Kidney glomerular epithelial cell (primary cell): Measurements from ENCODE around the gene SLC48A1.

Experiments
- DNase-seq: peaks from one replicate; lab custom pipeline; 2025; lab: John Stamatoyannopoulos, UW

SLC48A1 gene

DNA sequence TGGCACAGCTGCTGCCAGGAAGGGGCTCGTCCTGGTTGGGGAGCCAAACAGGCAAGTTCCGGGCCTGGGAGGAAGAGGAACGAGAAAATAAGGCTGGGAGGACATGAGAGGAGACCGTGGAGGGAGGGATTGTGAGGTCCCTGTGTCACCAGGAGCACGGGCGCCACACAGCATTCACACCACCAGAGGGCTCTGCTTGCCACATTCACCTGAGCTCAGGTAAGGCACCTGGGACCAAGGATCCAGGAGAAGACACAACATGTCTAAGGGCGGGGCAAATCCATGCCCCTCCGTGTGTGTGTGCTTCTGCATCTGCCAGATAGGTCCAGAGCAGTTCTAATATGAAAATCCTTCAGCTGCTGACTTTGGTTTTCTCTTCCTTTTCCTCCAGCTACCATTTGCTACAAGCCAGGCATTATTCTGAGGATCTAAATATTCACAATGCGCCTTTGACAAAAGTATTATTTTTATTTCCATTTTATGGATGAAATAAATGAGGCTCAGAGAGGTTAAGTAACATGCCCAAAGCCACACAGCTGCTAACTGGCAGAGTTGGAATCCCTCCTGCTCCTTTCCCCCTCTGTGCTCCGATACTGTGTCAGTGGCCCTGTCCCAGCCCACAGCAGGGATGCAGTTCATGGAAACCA, 28.9 kb upstream of the SLC48A1 start:
- no peak for DNase-seq

DNA sequence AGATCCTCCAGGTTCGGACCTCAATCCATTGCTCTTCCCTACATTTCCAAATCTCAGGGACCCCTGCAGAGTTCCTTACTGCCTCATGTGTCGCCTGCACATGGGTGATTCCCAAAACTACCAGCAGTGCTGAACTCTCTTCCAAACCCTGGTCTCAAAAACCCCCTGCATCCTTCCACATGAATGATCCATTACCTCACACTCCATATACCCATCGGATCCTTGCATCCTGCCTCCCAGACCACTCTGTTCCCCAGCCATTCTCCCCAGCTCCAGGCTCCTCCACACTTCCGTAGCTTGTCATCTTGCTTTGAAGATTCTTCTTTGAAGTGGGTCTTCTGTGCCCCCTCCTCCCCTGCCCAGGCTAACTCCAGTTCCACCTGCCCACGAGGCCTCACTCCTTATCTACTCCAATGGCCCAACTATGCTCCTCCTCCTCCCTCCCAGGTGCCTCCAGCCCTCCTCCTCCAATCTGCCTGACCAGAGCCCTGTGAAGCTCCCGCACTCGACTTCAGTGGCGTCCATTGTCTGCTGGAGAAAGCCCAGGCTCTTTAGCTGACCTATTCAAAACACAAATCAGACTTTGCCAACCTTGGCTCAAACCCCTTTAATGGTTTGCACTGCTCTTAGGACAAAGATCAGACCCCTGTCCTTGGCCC, 28.1 kb upstream of the SLC48A1 start:
- no peak for DNase-seq

DNA sequence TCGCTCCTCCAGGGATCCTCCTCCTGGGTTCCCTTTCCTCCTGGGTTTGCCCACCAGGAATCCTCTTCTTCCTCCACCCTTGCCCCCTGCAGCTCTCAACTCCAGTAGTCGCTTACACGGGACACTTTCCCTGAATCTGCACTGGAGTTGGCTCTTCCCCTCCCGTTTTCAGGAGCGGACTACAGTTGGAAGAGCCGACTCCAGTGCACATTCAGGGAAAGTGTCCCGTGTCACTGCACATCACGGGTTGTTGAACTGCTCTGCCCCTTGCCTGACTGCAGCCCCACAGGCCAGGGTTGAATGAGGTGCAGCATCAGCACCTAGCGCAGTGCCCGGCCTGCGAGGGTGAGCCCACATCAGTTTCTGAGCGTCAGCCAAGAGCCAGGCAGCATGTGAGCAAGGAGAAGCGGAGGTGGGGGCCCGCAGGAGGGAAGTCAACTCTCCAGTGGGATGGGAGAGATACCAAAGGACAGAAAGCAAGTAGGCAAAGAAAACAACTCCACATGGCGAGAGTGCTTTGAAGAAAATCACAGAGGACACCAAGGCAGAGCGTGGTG, 27.5 kb upstream of the SLC48A1 start:
- no peak for DNase-seq

DNA sequence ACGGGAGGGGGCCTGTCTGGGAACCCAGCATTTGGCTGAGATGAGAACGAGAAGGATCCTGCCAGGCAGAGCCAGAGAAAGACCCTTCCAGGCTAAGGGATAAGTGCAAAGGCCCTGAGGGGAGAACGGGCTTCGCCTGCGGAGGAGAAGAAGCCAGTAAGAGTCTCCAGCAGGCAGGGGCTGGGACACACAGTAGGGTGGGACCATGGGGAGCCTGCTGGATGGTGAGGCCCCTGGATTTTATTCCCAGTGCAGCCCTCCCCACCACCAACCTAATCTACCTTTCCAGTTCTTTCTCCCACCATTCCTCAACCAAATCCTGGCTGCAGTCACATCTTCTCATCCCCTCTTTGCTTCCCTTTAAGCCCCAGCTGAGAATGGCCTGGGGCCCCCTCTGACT, 27.0 kb upstream of the SLC48A1 start:
- DNase-seq, result no peak

DNA sequence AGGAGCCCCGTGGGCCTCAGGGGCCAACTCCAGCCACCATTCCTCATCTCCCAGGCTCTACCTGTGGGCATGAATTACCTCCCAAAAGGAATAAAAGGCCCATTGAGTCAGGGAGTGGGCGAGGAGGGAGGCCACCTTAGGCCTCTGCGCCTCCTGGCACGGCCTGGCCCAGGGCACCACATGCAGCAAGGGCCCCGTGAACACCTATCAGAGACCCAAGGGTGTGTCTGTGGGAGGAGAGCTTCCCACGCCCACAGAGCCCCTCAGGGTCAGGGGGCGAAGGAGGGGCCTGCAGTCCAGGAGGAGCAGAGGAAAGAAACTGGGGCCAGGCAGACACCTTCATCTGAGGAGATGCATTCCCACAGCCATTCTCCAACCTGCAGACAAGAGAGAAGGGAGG, 26.5 kb upstream of the SLC48A1 start:
- DNase-seq, result no peak

DNA sequence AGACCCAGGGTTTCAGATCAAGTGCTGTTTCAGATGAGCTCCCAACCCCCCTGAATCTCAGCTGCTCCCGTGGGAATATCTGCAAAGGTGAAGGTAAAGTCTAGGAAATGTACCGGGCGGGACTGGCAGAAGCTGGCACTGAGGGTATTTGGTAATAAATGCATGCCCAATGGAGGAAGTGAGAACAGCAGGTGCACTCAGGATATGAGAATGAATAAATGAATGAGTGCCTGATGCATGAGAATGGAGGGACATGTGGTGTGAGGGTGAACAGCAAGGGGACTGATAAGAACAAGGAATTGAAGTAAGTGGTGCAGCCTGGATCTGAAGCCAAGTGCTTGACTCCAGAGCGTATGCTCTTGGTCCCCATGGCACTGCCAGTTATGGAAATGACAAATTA, 25.9 kb upstream of the SLC48A1 start:
- DNase-seq, result no peak

DNA sequence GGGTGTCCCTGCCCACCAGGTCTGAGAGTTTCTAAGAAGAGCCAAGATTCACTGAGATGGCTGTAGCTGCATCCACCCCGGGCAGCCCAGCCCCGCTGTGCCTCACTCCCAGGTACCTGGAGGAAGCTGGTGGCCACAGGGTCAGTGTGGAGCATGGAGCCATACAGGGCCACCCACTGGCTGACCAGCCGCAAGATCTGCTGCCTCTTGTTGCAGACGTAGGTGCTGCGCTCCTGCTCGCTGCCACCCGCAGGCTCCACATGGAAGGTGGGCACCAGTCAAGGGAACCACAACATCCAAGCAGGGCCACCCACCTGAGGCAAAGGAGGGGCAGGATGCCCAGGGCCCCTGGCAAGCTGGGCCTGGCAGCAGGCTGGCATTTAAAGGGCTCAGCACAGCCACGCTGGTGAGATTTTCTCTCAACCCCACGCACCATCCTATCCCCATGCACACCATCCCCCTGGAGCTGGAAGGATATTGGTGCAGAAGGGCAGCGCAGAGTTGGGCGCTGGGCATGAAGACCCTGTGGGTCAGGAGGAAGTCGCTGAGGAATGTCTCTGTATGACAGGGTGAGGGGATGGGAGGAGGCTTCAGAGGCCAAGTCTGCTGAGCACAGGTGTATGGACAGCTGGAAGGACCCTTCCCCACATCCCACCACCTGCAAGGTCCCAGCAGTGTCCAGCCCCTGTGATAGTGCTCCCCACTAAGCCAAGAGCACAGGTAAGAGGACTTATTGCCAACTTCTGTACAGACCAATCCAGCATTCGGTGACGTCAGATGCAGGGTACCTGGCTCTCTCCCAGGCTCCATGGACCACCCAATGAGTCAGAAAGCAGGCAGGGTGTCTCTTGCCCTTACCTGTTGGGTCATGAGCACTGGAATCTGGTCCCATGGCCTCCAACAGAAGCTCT, 25.2 kb upstream of the SLC48A1 start:
- DNase-seq, result no peak

DNA sequence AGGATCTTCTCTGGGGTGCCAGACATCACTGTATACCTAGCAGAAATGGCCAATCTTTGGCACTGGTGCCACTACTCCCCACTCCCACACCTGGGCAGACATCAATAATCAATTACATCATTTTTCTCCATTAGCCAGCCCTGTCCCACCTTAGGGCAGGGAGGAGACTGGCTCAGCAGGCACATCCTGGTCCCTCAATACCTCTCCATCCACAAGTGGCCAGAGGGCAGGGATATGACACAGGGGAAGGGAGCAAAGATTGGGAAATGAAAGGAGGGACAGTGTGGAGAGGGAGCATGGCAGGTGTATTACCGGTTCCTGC, 24.6 kb upstream of the SLC48A1 start:
- DNase-seq, result no peak

DNA sequence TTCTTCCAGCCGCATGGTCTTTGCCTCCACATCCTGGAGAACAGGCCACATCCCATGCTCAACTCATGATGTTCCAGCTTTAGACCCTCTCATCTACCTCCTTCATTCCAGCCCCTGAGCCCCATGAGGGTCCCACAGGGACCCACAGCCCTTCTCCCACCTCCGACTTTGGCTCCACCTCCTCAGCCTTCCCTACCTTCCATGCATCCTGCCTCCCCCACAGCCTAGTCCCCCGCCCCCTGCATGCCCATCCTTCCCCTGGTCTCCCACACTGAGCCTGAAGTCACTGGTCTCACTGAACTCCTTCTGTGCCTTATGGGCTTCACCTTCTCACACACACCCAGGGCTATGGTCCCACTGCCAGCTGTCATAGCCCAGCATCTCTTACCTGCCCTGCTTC, 24.1 kb upstream of the SLC48A1 start:
- DNase-seq, result no peak

DNA sequence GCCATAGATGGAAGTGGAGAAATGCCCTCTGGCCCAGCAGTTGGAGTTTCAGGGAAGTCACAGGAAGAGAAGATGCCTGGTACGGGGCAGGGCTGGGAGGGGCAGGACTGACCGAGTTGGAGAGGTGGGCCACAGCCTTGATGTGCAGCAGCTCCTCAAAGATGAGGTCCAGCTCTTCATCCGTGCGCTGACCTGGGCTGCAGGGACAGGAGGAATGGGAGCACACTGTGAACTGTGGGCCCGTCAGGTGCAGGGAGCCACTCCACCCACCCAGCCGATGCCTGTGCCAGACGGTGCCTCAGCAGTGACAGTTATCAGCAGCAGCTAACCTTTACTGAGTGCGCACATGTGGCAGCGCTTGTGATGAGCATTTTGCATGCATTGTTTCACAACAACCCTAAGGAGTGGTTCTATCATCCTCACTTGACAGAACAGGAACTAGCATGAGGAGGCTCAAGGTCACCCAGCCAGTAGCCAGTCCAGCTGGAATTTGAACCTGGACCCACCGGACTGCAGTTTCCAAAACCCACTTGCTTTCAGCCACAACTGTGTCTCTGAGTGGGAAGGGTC, 22.7 kb upstream of the SLC48A1 start:
- DNase-seq, result no peak

DNA sequence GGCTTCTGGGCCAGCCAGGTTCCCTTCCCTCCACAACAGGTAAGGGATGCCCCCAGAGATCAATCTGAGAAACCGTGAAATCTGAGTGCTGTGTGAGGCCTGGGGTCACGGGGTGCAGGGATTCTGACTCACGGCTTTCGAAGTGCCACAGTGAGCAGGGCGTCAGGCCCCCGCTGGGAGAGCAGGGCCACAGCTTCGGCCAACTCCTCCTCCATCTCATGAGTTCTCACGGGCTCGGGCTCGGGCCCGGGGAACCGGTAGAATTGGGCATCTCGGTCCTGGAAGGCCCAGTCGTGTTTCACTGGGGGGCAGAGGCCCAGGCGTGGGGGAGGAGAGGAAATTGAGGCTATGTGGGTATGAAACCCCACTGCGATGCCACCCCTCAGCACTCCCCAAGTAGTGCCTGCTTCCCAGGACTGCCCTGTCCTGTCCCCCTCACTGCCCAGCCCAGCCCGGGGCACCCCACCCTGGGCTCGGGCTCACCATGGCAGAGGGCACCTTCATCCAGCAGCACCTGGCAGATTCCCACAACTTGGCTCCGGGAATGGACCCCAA, 22.0 kb upstream of the SLC48A1 start:
- DNase-seq, result no peak

DNA sequence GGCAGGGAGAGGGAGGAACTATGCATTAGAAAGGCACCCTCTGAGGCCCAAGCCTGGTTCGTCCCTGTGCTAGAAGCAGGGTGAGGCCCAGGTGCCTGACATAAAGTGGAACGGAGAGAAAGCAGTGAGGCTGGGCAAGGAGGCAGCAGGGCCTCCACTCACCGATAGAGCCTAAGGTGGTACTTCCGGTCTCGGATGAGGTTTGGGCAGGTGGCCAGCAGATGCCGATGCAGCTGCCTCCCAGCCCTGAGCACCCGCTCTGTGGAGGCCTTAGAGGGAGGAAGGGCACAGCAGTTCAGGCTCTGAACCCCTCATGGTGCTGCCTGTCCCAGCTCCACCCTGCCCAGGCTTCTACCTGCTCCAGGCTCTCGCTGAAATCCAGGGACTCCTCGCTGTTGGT, 21.5 kb upstream of the SLC48A1 start:
- no peak for DNase-seq

DNA sequence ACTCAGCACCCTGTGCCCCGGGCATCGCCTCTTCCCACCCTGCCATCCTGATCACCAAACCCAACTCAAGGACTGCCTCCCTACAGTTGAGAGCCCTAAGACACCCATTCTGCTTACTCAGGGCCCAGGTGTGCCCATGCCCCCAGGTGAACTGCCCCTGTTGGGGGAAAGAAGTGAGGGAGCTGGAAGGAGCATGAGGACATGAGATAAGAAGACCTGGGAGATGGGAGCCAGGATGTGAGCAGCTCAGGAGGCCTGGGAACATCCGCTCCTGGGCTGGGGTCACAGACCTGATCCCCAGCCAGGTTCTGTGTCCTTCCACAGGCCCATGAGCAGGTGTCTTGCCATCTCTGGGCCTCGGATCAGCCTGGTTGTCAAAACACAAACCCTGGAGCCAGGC, 20.9 kb upstream of the SLC48A1 start:
- no peak for DNase-seq

DNA sequence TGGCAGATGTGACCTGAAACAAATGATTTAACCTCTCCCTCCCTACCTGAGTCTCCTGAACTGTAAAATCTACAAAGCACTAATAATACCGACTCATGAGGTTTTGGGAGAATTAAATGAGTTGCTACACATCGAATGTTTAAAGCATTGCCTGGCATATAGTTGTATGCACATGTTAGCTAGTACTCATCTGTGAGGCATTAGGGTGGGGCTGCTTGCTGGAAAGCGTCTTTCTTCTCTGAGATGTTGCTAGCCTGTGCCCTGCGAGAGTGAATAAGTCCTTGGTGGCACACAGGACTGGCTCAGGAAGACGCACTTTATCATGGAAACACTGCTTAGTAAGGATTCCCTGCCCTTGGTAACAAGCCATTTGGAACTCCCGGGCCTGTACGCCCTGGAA, 20.5 kb upstream of the SLC48A1 start:
- no peak for DNase-seq

DNA sequence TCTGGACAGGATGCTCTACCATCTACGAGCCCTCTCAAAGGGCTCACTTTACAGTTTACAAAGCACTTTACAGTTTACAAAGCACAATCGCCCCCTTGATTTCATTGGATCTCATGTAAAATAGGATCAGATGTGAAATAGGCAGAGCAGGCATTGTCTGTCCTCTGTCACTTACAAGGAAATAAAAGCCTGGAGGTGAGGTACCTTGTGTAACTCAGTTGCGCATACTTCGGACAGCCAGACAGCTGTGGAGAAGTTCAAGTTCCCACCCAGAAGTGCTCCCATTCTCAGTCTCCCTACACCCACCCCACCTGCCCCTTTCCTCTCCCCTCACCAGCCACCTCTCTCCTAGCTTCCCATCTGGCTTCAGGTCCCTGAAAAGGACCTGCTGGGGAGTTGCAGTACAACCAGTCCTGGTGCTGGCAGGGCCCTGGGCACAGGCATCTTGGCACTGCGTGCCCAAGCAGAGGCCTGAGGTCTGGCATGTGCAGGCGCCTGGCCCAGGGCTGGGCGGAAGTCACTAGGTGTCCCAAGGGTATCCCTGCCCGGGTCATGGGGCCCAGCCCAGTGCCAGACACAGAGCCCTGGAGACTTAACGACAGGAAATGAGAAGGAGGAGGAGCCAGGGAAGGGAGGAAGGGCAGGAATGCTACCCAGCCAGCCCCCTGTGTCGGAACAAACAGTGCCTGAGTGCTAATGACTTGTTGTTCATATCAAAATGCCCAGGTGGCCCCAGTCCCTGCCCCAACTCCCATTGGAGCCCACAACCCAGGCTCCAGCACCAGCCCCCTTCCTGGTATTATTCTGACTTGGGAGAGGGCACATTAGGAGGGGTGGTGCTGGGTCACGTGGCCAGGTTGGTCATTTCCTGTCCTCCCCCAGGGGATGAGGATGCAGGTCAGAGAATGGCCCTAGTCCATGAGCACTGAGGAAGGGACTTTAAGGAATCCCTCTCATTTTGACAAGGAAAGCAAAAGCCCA, 19.7 kb upstream of the SLC48A1 start:
- DNase-seq, result no peak

DNA sequence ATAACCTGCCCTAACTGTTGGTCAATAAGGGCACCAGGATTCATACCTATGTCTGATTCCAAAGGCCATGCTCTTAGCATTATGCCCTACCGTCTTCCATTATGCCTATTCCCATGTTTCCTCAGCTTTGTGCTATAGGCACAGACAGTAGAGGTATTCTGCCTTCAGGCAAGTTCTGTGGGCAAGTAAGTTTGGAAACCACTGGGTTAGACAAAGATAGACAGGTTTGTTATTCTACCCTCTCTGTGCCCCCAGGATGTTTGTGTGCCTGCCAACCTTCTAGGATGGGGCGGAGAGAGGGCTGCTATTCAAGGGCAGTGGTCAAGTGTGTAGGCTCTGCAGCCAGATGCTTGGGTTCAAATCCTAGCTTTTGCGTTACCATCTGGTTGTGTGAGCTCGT, 18.9 kb upstream of the SLC48A1 start:
- DNase-seq, result no peak

DNA sequence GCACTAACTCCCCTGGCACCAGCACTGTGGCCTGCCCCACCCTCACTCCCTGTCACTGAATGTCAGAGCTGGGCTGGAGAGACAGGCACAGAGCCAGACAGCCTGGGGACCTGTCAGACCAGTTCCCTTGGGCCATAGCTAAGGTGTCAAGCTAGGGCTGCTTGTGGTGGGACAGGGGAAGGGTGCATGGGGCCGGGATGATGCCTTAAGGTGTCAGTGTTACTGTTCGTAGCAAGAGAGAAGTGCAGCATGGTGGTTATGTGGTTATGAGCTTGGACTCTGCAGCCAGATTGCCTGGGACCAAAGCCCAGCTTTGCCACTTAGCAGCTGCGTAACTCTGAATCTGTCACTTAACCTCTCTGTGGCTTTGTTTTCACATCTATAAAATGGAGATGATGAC, 18.2 kb upstream of the SLC48A1 start:
- no peak for DNase-seq

DNA sequence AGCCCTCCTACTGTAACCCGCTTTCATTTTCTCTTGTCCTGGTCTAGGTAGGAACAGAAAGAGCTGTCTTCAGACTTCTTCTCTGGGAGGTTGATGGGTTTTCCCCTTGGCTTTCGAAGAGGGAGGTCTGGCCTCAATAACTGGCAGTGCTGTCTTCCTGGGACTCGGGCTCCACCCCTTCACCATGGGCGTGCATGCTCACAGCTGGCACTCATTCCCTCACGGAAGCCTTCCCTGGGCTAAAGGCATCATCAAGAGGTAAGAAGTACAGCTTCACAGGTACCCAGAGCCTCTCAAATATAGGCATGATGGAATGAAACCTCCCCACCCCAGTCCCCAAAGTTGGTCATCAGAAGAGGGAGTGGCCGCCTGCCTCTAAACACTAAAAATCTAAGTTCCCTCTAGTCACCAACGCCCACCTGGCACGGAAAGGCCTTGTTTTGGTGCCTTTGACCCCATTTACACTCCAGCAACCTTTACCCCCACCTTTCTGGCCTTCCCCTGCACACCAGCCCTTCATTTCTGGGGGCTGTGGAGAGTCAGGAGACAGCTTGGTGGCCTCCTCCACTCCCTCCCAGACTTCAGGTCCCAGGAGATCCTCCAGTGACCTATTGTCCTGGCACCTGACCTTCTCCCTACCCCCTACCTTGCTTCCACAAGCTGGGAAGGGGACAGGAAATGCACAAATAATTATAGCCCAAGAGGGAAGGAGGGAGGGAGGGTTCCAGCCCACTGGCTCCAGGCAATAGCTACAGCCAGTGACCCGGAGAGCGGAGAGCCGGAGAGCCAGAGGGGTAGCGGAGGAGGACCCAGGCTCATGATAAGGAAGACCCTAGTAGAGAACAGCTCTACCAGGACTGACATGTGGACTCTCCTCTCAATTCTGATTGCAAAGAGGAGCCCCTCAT, 17.1 kb upstream of the SLC48A1 start:
- peak; percentile 17 for DNase-seq

DNA sequence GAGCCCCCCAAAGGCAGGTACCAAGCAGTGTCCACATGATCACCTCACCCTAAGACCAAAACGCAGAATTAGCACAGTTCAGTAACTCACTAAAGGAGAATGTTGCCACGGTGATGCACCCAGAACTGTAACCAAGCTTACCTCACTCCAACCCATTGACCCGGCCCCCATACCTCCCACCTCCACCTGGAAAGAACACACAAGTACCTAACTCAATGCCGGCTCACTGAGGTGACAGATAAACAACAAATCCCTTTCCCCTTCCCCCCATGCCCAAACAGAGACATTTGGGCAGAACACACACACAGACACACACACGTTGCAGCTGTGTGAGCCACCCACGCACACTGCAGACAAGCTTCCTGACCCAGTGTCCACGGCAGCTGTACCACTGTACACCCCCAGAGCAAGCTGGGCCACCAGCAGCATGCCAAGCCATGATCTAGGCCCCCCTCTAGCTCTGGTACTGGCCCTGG, 15.6 kb upstream of the SLC48A1 start:
- no peak for DNase-seq
